HG02884 (cell line): ENCODE data around the gene ALKBH2.
A peak's percentile ranks its signal among the peaks of the same experiment; 100 is the strongest.
"Not testable (repeated sequence)": the region's sequence is repeated elsewhere in the genome, so short reads cannot be mapped to it uniquely, and the experiment has no call there.

Experiments used
- ATAC-seq: cut with Tn5 transposase; IDR thresholded peaks from one replicate; pipeline ENCODE4 v1.9.1; 2021; ENCODE audit warnings: mild to moderate bottlenecking, moderate library complexity; ENCODE audit not compliant: unreplicated experiment

ALKBH2 gene

DNA sequence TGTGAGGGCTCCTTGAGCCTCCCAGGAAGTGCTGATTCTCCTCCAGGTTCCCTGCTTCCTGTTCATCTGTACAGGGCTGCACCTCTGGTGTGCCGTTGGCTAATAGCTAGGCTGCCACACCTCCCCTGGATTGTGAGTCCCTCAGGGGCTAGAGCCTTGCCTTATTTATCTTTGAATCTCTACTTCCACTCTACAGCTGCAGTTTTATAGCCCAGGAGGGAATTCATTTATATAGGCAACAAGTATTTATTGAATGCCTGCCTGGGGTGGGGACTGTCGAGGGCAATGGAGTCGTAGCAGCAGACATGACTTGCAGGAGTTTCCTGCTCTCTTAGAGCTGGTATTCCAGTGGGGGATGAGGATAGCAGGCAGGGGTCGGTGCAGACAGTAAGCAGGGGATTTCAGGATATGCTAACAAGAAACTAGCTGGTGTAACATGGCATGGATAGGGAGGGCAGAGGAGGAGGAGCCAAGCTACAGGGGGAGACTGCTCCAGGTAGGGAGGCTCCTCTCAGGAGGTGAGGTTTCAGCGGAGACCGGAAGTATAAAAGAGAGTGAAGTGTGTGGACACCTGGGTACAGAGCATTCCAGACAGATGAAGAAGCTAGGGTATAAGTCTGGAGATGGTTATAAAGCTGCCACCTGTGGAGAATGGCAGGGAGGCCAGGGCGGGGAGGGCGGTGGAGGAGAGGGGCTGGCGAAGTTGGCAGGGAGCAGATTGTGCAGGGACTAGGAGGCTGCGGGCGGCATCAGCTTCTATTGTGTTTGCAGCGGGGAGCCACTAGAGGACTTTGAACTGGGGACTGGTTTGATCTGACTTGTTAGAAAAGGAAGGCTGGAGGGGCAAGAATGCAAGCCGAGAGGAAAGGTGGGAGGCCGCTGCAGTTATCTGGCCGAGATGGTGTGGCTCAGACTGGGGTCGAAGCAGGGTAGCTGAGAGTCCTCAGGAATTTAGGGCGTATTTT is 23.7 kb downstream of the ALKBH2 start:
- no peak for ATAC-seq

DNA sequence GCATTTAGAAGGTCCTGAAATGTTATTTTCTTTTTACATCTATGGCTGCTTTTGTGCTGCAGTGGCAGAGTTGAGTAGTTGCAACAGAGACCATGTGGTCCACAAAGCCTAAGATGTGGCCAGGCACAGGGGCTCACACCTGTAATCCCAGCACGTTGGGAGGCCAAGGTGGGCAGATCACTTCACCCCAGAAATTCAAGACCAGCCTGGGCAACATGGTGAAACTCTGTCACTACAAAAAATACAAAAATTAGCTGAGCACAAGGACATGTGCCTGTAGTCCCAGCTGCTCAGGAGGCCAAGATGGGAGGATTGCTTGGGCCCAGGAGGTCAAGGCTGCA is 27.4 kb downstream of the ALKBH2 start:
- no peak for ATAC-seq

DNA sequence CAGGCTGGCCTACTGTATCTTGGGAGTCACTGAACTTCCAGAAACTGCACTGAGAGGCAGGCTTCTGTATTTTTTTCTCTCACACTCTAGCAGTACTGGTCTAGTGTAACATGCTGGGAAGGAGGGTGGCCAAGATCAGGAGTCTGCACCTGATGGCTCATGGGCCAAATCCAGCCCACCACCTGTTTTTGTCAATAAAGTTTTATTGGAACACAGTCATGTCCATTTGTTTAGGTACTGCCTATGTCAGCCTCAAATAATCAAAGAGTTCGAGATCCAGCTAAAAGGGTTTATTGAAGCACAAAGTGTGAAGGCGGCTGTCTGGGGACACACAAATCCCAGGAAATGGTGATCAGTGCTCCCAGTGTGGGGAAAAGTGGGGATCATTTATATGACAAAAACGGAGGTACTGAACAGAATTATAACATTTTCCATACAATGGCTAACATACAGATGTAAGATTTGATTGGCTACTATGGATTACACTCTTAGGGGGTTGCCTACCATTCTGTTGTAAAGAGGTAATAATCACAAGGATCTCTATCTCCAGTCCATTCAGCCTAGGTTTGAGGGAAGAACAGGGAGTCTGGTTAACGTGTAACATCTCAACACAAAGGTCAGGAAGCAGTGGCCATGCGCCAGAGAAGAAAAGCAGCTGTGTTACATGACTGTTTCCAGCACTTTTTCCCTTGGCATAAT is 28.0 kb downstream of the ALKBH2 start:
- ATAC-seq: no peak

DNA sequence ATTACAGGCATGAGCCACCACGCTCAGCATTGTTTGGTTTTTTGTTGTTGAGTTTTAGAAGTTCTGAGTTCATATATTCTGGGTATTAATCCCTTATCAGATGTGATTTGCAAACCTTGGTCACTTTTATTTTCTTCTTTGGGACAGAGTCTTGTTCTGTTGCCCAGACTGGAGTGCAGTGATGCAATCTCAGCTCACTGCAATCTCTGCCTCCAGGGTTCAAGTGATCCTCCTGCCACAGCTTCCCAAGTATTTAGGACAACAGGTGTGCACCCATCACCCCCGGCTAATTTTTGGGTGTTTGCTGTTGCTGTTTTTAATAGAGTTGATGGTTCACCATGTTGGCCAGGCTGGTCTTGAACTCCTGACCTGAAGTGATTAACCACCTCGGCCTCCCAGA is 29.1 kb downstream of the ALKBH2 start:
- no peak for ATAC-seq

DNA sequence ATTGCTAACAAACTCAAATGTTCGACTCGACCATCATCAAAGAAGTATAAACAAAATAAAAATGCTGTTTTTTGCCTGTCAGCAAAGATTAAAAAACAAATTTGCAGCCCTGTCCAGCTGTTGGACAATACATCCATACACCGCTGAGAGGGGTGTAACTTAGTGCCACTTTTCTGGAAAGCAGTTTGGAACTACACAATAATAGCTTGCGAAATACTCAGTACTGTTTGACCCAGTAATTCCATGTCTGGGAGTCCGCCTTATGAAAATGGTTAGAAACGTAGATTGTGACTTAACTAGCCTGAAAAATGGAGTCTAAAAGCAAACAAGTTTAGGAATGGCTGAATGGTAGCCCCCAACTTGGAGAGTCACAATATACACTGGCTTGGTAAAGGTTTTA is 34.5 kb downstream of the ALKBH2 start:
- no peak for ATAC-seq

DNA sequence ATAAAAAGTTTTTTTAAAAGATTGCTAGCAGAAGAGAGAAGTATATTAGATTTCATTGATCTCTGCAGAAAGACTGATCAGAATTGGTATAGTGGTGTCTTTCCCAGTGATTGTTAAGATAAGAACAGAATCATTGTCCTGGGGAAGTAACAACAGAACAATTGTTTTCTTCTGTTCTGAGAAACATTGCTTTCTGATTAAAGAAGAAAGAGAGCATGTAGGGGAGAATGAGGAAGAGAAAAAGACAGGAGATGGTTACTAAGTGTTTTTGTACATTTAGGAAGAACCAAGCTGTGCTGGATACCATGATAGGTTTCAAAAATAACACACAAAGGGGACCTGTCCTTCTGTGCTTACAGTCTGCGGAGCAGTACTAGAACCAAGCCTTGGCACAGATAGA is 35.9 kb downstream of the ALKBH2 start:
- ATAC-seq: no peak

DNA sequence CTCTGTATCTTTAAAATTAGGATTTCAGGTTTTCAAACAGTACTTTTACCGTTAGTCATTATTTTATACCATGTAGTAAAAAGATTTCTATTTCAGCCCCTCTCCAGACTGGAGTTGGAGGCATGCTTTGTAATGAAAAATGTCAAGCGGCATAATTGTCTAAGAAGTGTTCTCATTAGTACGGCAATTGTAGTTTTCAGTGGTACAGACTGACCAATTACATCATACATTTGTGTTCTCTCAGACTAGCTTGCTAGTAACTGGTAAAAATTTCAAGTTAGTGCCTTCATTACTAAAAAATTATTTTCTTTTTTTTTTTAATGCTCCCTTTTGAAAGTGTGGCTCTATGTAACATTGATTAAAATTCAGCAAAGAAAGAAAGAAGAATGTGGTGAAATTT is 36.4 kb downstream of the ALKBH2 start:
- no peak for ATAC-seq

DNA sequence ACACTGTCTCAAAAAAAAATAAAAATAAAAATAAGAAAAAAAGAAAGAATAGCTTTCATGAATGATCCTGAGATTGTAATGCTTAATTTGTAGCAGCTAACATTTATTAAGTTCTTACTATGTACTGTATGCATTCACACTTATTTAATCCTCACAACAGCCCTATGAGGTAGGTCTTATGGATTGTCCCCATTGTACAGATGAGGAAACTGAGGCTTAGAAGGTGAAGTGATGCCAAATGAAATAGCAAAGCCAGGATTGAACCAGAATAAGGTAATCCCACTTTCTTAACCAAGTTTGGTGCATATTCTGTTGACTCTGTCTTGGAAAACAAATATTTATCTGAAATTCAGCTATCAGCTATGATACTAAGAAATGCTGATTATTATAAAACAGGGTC is 38.8 kb downstream of the ALKBH2 start:
- ATAC-seq: no peak

DNA sequence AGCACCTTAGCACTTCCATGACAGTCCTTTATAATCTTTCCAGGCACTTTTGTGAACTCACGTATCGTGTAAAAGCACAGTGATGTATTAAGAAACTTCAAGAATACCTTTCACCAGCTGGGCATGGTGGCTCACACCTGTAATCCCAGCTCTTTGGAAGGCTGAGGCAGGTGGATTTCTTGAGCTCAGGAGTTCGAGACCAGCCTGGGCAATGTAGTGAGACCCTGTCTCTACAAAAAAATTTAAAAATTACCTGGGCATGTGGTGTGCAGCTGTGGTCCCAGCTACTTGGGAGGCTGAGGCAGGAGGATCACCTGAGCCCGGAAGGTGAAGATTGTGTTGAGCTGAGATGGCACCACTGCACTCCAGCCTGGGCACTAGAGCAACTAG is 39.2 kb downstream of the ALKBH2 start:
- not testable (repeated sequence) for ATAC-seq

DNA sequence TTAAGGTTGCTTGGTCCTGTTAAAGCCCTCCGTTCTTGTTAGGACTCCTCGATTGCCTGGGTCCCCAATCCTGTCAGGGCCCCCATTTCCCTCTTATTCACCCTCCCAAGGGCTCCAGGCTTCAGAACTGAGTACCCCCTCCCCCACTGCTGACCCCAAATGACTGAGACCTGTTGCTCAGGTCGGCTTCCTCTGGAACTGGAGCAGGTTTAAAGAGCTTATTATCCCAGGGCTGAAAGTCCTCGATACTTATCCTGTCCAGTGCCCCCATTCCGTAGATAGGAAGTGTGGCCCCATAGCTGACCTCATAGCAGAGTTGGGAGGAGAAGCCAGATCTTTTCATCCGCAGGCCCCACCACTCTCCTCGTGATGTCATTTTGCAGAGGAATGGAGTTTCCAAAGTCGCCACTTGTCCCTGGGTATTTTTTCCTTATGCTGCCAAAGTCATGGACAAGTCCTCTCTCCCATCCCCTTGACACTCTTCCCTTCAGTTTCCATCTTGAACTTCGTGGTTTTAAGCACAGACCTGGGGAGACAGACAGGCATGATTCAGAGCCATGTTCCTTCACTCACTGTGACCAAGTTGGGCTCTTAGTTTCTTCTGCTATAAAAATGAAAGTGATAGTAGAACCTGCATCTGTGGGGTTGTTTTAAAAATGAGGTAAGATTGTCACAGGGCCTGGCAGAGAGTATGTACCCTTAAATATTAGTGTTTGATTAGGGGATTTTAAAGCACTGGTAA is 39.7 kb downstream of the ALKBH2 start:
- ATAC-seq: peak; percentile 51

DNA sequence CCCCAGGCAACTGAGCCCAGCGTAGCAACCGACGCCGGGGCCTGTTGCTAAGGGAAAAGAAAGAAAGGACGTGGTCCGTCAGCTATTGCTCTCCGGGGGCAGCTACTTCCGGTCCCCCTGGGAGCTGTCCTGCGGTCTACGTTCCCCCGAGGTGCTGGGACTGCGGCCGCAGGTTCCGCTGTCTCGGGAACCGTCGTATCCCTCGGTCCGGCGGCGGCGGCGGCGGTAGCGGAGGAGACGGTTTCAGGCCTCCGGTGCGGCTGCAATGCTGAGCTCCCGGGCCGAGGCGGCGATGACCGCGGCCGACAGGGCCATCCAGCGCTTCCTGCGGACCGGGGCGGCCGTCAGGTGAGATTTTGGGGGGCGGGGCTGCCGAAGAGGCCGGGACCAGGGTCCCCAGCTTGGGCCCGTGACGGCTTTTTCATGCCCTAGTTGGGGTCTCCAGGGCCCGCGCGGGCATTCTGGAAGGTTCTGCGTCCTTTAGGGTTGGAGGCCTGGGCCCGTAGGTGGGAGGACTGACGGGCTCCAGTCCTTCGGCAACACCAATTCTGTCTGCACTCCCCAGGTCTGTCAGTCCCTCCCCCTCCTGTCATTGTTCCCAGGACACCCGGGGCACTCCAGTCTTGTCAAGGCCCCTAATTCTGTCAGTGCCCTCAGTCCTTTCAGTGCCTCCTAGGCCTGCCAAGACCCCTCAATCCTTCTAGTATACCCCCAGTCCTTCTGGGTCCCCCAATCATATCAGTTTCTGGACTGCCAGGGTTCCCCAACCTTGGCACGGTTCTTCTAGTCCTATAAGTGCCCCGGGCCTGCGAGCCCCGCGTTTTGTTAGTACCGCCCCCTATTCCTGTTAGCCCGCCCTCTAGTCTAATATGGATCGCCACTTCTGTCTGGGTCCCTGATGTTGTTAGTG is 40.6 kb downstream of the ALKBH2 start, which contains the start of gene USP30:
USP30 (plus strand) TSS at position 163 of the 910 bp plus-strand sequence; CDS start at position 266, 103 bp downstream.
- peak; percentile 67 for ATAC-seq

DNA sequence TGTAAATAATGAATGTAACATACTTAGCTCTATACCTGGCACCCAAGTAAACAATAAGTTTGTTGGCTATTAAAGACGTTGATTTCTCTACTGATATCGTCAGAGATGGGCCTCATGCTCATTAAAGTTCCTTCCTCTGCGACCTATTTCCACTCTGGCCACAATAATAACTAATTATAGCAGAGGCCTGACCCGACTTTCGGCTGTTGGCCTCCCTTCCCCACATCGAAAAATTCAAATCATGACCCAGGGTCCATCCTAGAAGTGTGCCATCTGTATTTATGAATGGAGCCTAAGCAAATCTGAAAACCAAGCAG is 41.2 kb downstream of the ALKBH2 start:
- no peak for ATAC-seq

DNA sequence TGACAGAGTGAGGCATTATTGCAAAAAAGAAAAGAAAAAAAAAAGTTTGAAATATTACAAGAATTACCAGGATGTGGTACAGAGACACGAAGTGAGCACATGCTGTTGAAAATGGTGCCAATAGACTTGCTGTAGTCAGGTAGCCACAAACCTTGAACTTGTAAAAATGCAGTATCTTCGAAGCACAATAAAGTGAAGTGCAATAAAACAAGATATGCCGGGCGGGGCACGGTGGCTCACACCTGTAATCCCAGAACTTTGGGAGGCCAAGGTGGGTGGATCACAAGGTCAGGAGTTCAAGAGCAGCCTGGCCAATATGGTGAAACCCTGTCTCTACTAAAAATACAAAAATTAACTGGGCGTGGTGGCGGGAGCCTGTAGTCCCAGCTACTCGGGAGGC is 43.5 kb downstream of the ALKBH2 start:
- not testable (repeated sequence) for ATAC-seq

DNA sequence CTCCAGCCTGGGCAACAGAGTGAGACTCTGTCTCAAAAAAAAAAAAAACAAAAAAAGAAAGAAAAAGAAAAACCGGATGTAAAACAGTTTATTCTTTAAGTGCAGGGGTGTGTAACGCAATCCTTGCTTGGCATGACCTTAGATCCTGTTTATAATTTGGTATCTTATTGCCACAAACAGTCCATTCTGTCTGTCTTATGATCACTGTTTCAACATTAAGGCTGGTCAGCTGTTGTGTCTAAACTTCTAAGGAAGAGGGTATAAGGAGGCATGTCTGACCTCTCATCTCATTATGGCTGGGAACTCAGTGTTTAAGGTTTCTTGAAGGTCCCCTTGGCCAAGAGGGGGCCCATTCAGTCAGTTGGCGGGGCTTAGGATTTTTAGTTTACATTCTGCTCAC is 44.6 kb downstream of the ALKBH2 start:
- not testable (repeated sequence) for ATAC-seq

DNA sequence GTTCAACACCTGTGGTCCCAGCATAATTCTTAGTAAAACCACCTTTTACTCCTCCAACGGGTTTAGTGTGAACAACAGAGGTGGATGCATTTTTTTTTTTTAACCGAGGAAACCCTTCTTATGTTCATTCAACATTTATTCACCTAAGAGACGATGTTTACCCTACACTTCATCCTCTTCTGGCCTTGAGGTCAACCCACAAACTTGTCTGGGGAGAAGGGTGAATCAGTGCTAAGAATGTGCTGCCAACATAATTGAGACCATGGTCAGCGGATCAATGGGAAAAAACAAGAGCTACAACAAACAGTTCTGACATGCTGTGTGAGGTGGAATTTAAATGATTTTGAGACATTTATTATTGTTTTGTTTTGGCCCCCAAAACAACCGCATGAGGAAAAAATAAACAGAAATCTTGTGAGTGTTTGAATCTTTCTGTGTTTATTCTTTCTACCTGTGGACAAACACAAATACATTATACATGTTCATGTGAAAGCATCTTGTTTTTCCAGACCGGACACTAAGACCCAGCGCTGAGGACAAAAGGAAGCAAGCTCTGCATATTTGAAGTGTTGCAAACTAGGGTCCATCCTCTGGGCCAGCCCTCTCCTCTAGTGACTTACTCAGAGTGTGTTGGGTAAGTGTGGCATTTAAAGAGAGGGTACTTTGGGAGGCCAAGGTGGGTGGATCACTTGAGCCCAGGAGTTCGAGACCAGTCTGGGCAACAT is 46.0 kb downstream of the ALKBH2 start:
- ATAC-seq: no peak

DNA sequence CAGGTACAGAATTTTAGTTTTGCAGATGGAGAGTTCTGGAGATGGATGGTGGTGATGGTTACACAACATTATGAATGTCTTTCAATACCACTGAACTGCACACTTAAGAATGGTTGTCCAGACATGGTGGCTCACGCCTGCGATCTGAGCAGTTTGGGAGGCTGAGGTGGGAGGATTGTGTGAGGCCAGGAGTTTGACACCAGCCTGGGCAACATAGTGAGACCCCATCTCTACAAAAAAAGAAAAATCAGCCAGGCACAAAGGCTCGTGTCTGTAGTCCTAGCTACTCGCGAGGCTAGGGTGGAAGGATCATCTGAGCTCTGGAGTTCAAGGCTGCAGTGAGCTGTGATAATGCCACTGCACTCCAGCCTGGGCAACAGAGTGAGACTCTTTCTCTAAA is 49.0 kb downstream of the ALKBH2 start:
- ATAC-seq: no peak
